ENCODE data around the gene DNAJC5. TPM values are rescaled to one million over a fixed set of nuclear protein-coding genes. Genes with fewer than 3 reads are reported as not detected.
"Not testable (repeated sequence)": the region's sequence is repeated elsewhere in the genome, so short reads cannot be mapped to it uniquely, and the experiment has no call there.

Gene DNAJC5
- total RNA-seq, 4 donors from 2014 or later = 29.9 to 56.3 (median 45.4) TPM

DNA sequence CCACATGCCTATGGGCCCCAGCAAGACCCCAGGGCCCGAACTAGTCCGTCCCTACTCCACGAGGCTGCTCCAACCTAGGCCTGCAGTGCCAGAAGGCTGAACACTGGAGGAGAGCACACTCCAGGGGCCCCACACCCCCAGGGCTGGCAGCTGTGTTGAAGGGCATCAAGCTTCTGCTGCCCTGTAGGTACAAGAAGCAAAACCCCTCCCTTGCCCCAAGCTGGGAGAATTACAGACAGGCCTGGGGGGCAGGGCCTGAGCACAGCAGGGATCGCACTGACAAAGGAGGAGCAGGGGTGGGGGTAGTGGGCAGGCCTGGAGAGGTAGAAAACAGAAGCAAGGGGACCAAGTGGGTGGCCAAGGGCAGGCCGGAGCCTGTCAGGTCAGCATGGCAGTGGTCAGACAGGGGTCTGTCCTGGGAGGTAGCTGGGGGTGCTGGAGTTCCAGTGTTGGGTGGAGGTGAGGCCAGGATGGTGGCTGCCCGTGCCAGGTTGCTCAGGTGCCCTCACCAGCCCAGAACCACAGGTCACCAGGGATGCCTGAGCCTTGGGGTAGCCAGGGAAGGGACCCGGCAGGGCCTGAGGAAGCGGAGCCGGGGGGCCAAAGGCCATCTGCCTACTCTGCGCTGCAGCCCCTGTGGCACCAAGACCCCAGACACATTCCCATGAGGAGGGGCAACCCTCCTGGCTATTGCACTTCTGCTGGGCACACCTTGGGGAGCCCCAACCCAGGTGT lies 64.2 kb downstream of the DNAJC5 start:
- TF ChIP-seq, protein P1, sequence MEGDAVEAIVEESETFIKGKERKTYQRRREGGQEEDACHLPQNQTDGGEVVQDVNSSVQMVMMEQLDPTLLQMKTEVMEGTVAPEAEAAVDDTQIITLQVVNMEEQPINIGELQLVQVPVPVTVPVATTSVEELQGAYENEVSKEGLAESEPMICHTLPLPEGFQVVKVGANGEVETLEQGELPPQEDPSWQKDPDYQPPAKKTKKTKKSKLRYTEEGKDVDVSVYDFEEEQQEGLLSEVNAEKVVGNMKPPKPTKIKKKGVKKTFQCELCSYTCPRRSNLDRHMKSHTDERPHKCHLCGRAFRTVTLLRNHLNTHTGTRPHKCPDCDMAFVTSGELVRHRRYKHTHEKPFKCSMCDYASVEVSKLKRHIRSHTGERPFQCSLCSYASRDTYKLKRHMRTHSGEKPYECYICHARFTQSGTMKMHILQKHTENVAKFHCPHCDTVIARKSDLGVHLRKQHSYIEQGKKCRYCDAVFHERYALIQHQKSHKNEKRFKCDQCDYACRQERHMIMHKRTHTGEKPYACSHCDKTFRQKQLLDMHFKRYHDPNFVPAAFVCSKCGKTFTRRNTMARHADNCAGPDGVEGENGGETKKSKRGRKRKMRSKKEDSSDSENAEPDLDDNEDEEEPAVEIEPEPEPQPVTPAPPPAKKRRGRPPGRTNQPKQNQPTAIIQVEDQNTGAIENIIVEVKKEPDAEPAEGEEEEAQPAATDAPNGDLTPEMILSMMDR (IDR thresholded peaks at IDR 0.05) = no peak
- DNase-seq (ENCODE audit: low spot score) = no peak
- ATAC-seq (ENCODE audit: low FRiP score) = no peak

DNA sequence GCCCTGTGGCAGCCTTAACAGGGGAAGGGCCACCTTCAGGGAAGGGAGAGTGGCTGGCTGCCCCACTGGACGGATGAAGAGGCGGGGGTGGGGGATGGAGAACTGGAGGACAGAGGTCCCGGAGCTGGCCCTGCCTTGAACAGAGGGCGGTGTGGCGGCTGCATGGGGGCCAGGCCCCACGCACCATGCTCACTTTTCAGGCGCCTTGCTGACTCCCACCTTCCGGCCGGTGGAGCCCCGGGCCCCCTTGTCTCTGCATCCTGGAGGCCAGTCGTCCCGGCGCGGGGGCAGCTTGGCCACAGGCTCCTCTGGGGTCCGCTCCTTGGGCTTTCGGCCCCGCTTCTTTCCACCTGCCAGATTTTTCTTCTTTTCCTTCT lies 64.8 kb downstream of the DNAJC5 start:
- TF ChIP-seq, protein P1 (IDR thresholded peaks at IDR 0.05) = no peak
- ATAC-seq (ENCODE audit: low FRiP score) (no peak), DNase-seq (ENCODE audit: low spot score) (no peak)

DNA sequence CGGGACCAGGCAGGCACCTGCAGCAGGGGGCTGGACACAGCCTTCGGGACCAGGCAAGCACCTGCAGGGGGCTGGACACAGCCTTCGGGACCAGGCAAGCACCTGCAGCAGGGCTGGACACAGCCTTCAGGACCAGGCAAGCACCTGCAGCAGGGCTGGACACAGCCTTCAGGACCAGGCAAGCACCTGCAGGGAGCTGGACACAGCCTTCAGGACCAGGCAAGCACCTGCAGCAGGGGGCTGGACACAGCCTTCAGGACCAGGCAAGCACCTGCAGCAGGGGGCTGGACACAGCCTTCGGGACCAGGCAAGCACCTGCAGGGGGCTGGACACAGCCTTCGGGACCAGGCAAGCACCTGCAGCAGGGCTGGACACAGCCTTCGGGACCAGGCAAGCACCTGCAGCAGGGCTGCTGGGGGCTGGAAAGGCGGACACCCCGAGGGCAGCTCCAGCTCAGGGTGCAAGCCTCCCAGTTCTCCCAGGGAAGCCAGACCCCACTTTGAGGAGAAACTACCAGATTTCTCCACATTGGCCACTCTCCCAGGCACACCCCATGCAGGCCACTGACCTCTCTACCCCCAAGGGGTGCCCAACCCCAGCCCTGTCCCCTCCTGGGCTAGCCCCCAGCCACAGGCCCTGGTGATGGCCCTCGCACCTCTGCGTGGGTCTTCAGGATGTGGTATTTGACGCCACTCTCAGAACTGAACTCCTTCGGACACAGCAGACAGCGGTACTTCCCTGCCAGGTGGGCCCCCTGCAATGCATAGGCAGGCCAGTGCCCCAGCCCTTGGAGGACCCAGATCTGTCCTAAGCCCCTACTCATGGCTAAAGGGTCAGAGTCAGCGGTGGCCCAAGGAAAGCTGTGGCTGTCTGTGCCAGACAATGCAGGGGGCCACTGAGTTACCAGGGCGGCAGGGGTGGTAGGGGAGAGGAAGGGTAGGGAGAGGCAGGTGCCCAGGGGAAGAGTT lies 66.0 kb downstream of the DNAJC5 start:
- not testable (repeated sequence) for ATAC-seq (ENCODE audit: low FRiP score); DNase-seq (ENCODE audit: low spot score)

DNA sequence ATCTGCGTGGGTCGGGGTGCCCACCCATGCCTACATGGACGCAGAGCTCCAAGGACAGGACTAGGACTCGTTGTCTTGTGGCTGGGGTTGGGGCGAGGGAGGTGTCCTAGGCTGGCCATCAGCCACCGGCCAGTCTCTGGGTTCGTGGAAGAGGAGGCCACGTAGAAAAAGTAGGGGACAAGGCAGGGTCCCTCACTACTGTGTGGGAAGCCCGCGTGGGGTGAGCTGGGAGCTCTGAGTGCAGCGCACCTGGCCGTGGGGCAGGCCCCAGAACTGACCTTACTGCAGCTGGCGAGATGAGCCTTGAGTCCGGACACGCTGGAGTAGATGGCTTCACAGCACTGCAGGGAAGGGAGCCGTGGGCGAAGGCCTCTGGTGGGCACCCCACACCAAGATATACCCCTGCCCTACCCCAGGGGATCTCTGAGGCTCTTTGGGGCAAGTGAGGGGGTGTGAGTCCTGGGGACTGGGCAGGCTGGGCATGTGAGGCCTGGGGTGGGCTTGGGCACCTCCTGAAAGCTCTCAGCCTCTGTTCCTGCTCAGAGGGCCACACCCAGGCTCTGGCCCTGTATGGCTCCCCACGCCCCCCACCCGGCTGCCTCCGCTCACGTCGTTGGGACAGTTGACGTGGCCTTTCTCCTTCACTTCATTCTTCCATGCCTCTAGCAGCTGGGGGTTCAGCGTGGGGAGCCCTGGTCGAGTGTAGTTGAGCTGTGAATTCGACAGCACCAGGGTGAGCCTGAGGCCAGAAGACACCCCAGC lies 66.9 kb downstream of the DNAJC5 start:
- no peak for DNase-seq (ENCODE audit: low spot score)
- ATAC-seq (ENCODE audit: low FRiP score) = no peak

DNA sequence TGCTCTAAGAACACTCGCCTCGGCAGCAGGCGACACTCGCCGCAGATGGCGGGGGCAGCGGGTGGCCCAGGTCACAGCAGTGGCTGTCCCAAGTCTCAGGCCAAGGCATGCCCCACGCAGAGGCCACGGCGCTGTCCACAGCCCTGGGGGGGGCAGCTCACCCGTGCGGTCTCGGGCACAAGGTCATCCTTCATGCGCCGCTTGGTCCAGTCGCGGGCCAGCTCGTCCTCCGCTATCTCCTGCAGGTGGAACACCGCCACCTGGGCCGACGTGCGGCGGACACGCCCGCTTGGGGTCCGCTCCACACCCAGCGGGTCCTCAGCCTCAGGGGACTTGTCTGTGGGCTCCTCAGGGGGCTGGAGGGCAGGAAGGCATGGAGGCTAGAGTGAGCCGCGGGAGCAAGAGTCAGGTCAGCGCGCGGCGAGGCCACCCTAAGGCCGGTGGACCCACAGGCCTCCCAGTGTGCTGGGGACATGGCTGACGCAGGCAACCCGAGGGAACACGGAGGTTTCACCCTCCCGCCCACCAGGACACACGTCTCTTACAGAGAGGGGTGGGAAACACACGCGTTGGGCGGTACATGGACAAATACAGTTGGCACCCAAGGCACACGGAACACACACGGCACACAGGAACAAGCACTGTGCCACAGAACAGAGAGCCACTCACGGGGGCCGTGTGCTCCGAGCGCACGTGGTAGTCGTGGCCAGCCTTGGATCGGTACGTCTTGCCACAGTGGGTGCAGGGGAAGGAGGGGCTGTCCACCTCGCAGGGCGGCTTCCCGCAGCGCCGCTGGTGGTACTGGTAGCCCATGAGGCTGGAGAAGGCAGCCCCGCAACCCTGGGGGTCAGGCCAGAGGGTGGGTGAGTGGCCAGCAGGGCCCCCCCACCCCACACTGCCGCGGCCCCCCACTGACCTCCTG lies 67.8 kb downstream of the DNAJC5 start:
- ATAC-seq (ENCODE audit: low FRiP score) = no peak
- DNase-seq (ENCODE audit: low spot score) = no peak
- TF ChIP-seq, protein P1 (IDR thresholded peaks at IDR 0.05) = no peak

More for the DNA sequence above, 66.9 kb downstream of the DNAJC5 start:
- TF ChIP-seq, protein P1 (IDR thresholded peaks at IDR 0.05) = no peak

DNA sequence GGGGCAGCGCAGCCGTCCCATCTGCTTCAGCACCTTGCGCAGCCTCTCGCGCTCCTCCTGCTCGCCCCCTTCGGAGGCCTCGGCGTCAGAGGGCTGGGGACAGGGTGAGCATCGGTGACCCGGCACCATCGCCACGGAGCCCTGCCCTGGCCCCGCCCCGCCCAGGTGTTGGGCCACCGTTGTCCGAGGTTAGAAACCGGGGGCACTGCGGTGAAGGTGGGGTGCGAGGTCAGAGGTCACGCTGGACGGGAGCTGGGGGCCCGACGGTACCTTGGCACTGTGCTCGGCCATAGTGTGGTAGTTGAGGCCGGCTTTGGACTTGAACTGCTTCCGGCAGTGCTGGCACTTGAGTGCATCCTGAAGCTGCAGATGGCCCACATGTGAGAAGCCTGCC lies 68.4 kb downstream of the DNAJC5 start:
- TF ChIP-seq, protein P1 (IDR thresholded peaks at IDR 0.05) = no peak
- ATAC-seq (ENCODE audit: low FRiP score) (no peak), DNase-seq (ENCODE audit: low spot score) (no peak)
